GM18499 (cell line): Measurements from ENCODE around the gene KHDRBS1.
"Not testable (repeated sequence)": the region's sequence is repeated elsewhere in the genome, so short reads cannot be mapped to it uniquely, and the experiment has no call there.

Experiments used
- ATAC-seq: cut with Tn5 transposase; IDR thresholded peaks from one replicate; pipeline ENCODE4 v1.9.1; 2021; ENCODE audit warnings: moderate number of reproducible peaks; ENCODE audit not compliant: insufficient read depth, unreplicated experiment

The KHDRBS1 gene

GRCh38 chr1:32056598-32056997, 42.9 kb downstream of the KHDRBS1 start:
- ATAC-seq, result no peak

- ATAC-seq, result no peak
Observed at GRCh38 chr1:32060914-32061313, 47.2 kb downstream of the KHDRBS1 start.

- no peak for ATAC-seq
Observed at GRCh38 chr1:32062867-32063230, 49.2 kb downstream of the KHDRBS1 start.

GRCh38 chr1:32063261-32063681, 49.6 kb downstream of the KHDRBS1 start:
- ATAC-seq, result no peak

GRCh38 chr1:32065613-32066488, 52.2 kb downstream of the KHDRBS1 start:
- ATAC-seq, result not testable (repeated sequence)

- no peak for ATAC-seq
Observed at GRCh38 chr1:32066489-32066873, 52.8 kb downstream of the KHDRBS1 start.

- no peak for ATAC-seq
Observed at GRCh38 chr1:32068957-32069588, 55.4 kb downstream of the KHDRBS1 start.

- no peak for ATAC-seq
Observed at GRCh38 chr1:32071758-32072621, 58.3 kb downstream of the KHDRBS1 start.

GRCh38 chr1:32072622-32073298, 59.1 kb downstream of the KHDRBS1 start, which contains the start of gene TMEM39B:
TSS of gene TMEM39B (plus strand) at chr1:32072939. CDS start at chr1:32073048, 109 bp downstream.
- peak; percentile 69 for ATAC-seq

- peak; percentile 18 for ATAC-seq
Observed at GRCh38 chr1:32073299-32074229, 59.9 kb downstream of the KHDRBS1 start.

- ATAC-seq, result no peak
Observed at GRCh38 chr1:32074841-32075240, 61.2 kb downstream of the KHDRBS1 start.

GRCh38 chr1:32077451-32077850, 63.8 kb downstream of the KHDRBS1 start:
- no peak for ATAC-seq

GRCh38 chr1:32082022-32082421, 68.4 kb downstream of the KHDRBS1 start:
- no peak for ATAC-seq

GRCh38 chr1:32086381-32086780, 72.7 kb downstream of the KHDRBS1 start:
- not testable (repeated sequence) for ATAC-seq

GRCh38 chr1:32091176-32091575, 77.5 kb downstream of the KHDRBS1 start:
- ATAC-seq, result no peak

GRCh38 chr1:32091591-32091990, 77.9 kb downstream of the KHDRBS1 start:
- no peak for ATAC-seq
